Measurements from ENCODE around the gene GRIP1.

- TF ChIP-seq ZNF274 (IDR thresholded peaks at IDR 0.05; ENCODE audit: low read depth, low read length) (no peak), YY1 (IDR thresholded peaks at IDR 0.05; ENCODE audit: insufficient read depth, insufficient read length) (no peak), SUZ12 (IDR thresholded peaks at IDR 0.05; ENCODE audit: extremely low read depth, insufficient read depth, insufficient read length) (no peak)
Measured at GRCh38 chr12:66365718-66366490, 313.0 kb downstream of the GRIP1 start.

Data from NT2/D1 (cell line).